Brain microvascular endothelial cell (primary cell): ENCODE results near the gene RNF169.
A peak's percentile ranks its signal among the peaks of the same experiment; 100 is the strongest.
"Not testable (repeated sequence)": the region's sequence is repeated elsewhere in the genome, so short reads cannot be mapped to it uniquely, and the experiment has no call there.

ENCODE experiments used
- DNase-seq: peaks from one replicate; pipeline ENCODE4 v3.0.0-alpha.2; 2020
- H3K27ac ChIP-seq: fragments of 250-450 bp; sonication (Bioruptor Pico); 2 replicates; pipeline ENCODE4 v1.5.1; 2020; ENCODE audit warnings: mild to moderate bottlenecking, moderate library complexity
- H3K27me3 ChIP-seq: fragments of 250-450 bp; sonication (Bioruptor Pico); replicated peaks from 2 replicates; pipeline ENCODE4 v1.5.1; 2020; ENCODE audit warnings: mild to moderate bottlenecking
- H3K36me3 ChIP-seq: fragments of 250-450 bp; sonication (Bioruptor Pico); replicated peaks from 2 replicates; pipeline ENCODE4 v1.5.1; 2020; ENCODE audit warnings: mild to moderate bottlenecking
- H3K4me3 ChIP-seq: 2 replicates; pipeline ENCODE4 v1.5.1; 2011; ENCODE audit warnings: low read depth, mild to moderate bottlenecking, control low read depth, low read length, moderate library complexity
- CTCF ChIP-seq: IDR thresholded peaks from 2 replicates; pipeline ENCODE4 v1.5.1; 2011; ENCODE audit warnings: low read depth, mild to moderate bottlenecking, moderate library complexity, low read length, control low read depth, inconsistent platforms; ENCODE audit errors: missing control alignments
- in situ Hi-C: cut with HindIII; loops from 2 replicates; pipeline ENCODE4 v1.10.0; 2017; ENCODE audit warnings: low sequenced_read_pairs, low pct_ligation_motif_present

RNF169 gene

GRCh38 chr11:74742070-74742469 lies 6.6 kb upstream of the RNF169 start:
- no peak for DNase-seq
- no peak overlapping the region for H3K27ac ChIP-seq
- H3K4me3 ChIP-seq, result no peak overlapping the region
- H3K36me3 ChIP-seq, result no peaks in the 10 kb centered on the region
- no peaks in the 10 kb centered on the region for H3K27me3 ChIP-seq
- TF ChIP-seq CTCF, result no peak
- in situ Hi-C loops, result loop anchor here (25.0 kb wide), 1 partner anchor 130 kb away; no protein-coding TSS in a partner anchor

DNA sequence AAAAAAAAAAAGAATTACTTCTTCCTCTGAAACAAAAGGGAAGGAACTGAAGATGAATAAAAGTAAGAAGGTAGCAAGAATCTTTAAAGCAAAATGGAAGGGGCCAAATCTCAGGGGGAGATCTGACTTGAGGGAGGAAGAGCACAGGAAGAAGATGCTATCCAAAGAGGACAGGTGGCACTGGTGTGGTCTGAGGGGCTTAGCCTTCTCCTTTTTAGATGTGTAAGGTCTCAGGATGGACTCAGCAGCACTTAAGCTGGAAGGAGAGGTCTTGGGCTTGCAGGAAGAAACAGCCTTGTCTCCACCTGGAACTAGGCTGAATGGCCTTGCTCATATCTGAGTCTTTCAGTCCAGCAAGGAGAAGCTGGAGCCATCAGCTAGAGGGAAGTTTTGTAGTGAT lies 5.0 kb upstream of the RNF169 start:
- Histone ChIP-seq H3K27me3 (no peaks in the 10 kb centered on the region), H3K36me3 (no peaks in the 10 kb centered on the region), H3K4me3 (no peak overlapping the region), H3K27ac (no peak overlapping the region)
- in situ Hi-C loops, result loop anchor here (25.0 kb wide), 1 partner anchor 131 kb away; no protein-coding TSS in a partner anchor
- TF ChIP-seq CTCF, result no peak
- DNase-seq, result no peak

- Histone ChIP-seq H3K27me3 (no peaks in the 10 kb centered on the region), H3K27ac (no peak overlapping the region), H3K4me3 (no peak overlapping the region), H3K36me3 (no peaks in the 10 kb centered on the region)
- DNase-seq, result no peak
- in situ Hi-C loops, result loop anchor here (25.0 kb wide), 1 partner anchor 132 kb away; no protein-coding TSS in a partner anchor
- no peak for TF ChIP-seq CTCF
Observed at GRCh38 chr11:74744277-74744676, 4.4 kb upstream of the RNF169 start.

GRCh38 chr11:74746868-74747267 lies 1.8 kb upstream of the RNF169 start:
- Histone ChIP-seq H3K4me3 (no peak overlapping the region), H3K27me3 (no peaks in the 10 kb centered on the region), H3K27ac (no peak overlapping the region), H3K36me3 (no peaks in the 10 kb centered on the region)
- TF ChIP-seq CTCF, result no peak
- DNase-seq, result no peak
- in situ Hi-C loops, result loop anchor here (25.0 kb wide), 1 partner anchor 135 kb away; no protein-coding TSS in a partner anchor

DNA sequence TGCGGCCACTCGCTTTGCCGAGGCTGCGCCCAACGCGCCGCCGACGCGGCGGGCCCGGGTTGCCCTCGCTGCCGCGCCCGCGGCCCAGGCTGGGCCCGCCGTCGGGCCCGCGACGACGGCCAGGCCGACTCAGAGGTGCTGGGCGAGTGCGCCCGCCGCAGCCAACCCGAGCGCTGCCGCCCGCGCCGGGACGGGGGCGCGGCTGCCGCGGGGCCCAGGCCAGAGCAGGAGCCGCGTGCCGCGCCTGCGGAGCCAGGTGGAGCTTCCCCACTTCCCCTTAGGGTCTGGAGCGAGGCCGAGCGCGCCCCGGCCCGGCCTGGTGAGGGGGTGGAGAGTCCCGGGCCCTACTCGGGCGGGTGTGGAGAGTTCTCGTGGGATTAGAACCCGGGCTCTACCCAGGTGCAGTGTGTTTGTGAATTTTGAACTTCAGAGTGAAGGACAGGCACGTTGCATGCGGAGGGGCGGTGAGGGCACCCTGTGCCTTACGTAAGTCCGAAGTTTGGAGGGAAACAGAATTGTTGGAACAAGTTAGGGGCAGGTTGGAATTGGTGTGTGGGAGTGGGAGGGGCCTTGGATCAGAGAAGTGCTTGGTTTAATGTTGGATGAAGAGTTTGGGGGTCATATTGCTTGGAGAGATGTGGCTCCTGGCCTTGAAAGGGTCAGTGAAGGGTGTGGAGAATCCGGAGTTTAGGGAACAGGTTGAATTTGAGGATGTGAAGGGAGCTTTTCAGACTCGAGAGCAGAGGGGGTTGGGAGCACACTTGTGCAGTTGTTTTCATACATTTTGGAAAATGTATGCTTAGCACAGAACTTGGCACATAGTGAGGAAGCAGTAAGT lies 697 bp downstream of the RNF169 start:
- peak overlapping the region; percentile 65 for H3K4me3 ChIP-seq
- in situ Hi-C loops, result loop anchor here (25.0 kb wide), 1 partner anchor 137 kb away; no protein-coding TSS in a partner anchor
- TF ChIP-seq CTCF, result no peak
- no peaks in the 10 kb centered on the region for H3K27me3 ChIP-seq
- DNase-seq, result peak; percentile 14
- peak overlapping the region; percentile 83 for H3K27ac ChIP-seq
- H3K36me3 ChIP-seq, result no peaks in the 10 kb centered on the region

DNA sequence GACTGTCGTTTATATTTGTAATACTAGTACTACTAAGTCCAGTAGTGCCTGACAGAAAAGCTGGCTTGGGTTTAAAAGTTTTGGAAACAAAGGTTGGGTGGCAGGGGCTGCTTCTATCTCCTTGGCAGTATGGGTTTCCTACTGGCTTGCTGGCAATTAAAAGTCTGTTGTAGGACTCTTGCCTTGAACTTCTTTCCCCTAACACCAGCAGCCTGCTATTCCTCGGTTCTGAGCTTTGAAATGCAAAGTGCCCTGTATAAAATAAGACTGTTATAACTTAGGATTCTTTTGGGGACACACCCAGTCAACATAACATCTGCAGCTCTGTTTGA lies 1.3 kb downstream of the RNF169 start:
- no peaks in the 10 kb centered on the region for H3K36me3 ChIP-seq
- H3K27ac ChIP-seq, result no peak overlapping the region
- no peak for TF ChIP-seq CTCF
- peak overlapping the region; percentile 65 for H3K4me3 ChIP-seq
- H3K27me3 ChIP-seq, result no peaks in the 10 kb centered on the region
- in situ Hi-C loops, result loop anchor here (25.0 kb wide), 1 partner anchor 138 kb away; no protein-coding TSS in a partner anchor
- no peak for DNase-seq

DNA sequence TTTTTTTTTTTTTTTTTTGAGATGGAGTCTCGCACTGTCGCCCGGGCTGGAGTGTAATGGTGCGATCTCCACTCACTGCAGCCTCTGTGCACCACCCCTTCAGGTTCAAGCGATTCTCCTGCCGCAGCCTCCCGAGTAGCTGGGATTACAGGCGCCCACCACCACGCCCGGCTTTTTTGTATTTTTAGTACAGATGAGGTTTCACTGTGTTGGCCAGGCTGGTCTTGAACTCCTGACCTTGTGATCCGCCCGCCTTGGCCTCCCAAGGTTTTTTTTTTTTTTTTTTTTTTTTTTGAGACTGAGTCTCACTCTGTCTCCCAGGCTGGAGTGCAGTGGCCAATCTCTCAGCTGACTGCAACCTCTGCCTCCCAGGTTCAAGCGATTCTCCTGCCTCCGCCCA lies 1.9 kb downstream of the RNF169 start:
- H3K4me3 ChIP-seq, DNase-seq, H3K36me3 ChIP-seq, H3K27me3 ChIP-seq, H3K27ac ChIP-seq, in situ Hi-C loops: not testable (repeated sequence)
